ENCODE results near the gene TENT4B.
A peak's percentile ranks its signal among the peaks of the same experiment; 100 is the strongest.
"Not testable (repeated sequence)": the region's sequence is repeated elsewhere in the genome, so short reads cannot be mapped to it uniquely, and the experiment has no call there.

The TENT4B gene

DNA sequence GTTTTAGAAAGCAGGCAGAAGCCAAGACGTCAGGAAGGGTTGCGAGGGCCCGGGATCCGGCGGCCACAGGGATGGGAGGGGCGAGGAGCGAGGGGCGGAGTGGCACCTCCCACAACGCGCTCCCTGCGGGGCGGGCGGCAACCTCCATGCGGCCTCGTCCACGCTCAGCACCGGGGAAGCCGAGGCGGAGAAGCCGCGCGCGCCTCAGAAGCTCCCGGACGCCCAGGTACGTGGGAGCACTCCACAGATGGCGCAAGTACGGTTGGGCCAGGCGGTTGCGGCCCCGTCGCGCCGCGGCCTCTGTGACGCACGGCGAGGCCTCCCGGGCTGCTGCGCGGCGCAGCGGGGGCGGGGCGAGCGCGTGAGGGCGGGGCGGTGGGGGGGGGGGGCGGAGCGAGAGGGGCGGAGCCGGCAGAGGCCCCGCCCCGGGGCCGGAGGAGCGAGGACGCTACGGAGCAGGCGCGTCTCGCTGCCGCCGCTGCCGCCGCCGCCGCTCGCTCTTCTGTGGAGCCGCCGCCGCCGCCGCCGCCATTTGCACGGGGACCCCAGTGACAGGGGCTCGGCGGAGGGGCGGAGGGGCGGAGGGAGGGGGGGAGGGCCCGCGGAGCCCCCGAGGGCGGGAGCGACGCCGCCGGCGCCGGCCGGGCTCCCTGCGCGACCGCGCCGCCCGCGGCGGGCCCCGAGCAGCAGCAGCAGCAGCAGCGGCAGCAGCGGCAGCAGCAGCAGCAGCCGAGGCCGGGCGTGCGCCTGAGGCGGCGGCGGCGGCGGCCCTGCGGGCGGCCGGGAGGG, at the start of gene TENT4B:
TSS of gene TENT4B (plus strand) at position 500 of the 789 bp plus-strand sequence. CDS start 316 bp downstream, outside the sequence.
- DNase-seq, result peak; percentile 74

DNA sequence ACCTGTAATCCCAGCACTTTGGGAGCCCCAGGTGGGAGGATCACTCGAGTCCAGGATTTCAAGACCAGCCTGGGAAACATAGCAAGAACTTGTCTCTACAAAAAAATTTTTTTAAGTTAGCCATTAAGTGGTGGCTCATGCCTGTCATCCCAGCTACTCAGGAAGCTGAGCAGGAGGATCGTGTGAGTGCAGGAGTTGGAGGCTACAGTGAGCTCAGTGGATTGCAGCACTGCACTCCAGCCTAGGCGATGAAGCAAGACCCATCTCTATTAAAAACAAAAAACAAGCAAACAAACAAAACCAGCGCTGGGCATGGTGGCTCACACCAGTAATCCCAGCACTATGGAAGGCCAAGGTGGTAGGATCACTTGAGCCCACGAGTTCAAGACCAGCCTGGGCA, 49.3 kb upstream of the TENT4B start:
- no peak for DNase-seq

DNA sequence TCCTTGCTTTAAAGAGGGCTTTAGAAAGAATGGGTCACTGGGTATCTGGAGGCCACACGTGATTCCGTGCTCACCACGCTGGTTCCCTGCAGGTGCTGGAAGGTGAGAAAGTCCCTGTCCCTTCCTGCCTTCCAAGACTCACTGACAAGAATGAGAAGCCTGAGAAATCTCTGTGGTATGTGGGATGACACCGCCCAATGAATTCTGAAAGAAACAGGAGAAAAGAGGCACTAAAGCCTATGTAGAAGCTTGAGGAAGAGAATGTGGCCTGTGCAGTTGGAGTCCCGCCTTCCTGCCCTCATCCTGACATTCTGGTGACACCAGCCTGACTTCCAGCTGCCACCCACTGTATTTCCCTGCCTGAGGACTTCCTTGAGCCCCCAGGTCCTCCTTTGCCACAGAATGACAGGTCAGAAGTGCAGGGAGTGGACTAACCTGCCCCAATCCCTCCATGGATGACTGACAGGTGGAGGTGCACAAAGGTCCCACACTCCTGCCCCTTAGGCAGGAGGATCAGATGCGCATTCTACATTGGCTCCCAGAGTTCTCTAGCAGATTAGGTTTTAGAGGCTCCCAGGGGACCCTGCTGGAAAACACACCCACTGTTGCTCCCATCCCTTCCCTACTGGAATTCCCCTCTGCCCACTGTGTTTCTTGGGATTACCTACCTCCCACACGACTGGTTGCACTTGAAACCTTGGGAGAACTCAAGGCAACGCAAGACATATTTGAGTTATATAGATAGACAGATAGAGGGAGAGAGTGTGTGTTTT, 38.6 kb upstream of the TENT4B start:
- no peak for DNase-seq

DNA sequence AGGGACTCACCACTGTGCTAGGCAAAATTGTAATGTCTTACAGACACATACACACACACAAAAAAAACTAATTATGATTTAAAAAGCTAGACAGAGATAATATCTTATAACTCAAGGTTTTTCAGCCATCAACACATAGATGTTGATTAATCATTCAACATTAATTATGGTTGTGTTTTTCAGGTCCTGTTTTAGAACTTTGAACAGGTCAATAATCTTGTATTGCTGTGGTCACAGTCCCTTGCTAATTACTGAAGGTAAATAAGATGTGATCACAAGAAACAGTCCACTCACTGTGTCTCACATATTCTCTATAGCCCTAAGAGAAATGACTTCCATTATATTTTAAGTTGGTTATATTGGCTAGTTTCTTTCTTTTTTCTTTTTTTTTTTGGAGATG, 32.4 kb upstream of the TENT4B start:
- DNase-seq, result no peak

DNA sequence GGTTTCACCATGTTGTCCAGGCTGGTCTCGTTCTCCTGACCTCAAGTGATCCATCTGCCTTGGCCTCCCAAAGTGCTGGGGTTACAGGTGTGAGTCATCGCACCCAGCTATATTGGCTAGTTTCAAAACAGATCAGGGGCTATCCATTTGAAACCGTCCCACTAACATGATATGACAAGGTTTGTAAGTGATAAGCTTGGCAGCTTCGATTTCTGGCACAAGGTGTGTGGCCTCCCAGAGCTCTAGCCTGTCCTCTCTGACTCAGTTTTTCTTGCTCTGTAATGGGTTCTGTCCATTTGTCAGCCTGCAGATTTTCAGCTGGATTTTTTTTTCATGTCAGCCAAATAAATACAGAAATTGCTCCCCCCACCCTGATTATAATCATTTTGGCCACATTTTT, 31.8 kb upstream of the TENT4B start:
- no peak for DNase-seq

DNA sequence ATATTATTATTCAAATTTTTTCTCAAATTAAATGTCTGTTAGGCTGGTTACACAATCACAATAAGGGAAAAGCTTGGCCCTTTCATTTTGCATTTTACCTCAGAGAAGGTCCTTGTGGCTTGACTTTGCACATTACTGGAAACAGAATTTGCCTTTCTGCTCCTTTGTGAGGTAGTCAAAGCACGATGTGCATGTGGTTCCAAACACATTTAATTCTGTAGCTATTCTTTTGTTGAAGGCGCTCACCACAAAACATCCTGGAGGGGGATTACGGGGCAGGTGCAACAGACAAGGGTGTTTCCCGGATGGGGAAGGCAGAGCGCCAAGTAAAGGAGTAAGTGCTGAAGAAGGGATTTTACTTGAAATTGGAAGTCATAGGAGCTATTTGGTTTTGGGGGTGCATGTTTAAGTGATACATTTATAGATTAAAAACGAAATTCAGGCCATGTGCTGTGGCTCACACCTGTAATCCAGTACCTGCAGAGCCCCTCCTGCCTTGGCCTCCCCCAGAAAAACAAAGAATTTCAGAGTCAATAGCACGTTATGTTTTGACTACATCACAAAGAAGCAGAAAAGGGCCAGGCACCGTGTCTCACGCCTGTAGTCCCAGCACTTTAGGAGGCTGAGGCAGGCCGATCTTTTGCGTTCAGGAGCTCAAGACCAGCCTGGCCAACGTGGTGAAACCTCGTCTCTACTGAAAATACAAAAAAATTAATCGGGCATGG, 31.2 kb upstream of the TENT4B start:
- peak; percentile 50 for DNase-seq

DNA sequence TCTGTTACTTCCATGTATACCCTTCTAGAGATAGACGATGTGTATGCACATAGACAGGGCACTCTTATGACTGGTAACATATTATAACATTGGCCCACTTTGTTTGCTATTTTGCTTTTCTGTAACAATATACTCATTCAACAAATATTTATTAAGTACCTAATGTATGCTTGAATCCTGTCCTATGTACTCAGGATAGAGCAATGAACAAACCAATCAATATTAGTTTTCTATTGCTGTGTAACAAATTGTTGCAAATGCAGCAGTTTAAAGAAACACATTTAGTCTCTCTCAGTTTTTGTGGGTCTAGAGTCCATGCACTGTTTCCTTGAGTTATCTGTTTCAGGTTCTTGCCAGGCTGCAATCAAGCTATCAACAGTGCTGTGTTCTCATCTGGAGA, 29.7 kb upstream of the TENT4B start:
- no peak for DNase-seq

DNA sequence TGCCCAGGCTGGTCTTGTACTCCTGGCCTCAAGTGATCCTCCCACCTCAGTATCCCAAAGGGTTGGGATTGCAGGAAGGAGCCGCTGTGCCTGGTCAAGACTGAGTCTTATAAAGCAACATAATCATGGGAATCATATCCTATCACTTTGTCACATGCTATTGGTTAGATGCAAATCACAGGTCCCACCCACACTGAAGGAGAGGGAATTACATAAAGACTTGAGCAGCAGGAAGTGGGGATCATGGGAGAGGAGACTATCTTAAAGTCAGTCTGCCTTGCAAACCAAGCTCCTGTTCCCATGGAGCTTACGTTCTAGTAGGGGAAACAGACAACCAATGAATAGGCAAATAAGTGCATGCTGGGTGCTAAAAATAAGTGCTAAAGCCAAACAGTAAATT, 28.3 kb upstream of the TENT4B start:
- no peak for DNase-seq

DNA sequence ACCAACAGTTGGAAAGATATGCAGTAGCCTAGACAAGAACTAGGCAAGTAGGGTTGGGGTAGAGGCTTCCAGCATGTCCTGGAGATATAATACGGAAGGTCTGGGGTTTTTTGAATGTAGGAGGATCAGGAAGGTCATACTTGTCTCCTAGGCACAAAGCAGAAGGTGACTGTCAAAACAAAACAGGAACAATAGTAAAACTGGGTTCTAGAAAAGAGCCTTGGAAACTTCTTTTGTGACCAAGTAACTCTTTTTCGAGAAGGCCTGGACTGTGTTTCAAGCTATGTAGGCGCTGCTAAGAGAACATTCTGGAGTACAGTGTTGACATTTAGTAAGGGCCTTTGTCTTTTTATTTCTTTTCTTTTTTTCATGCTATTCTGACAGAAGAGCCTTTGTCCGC, 26.9 kb upstream of the TENT4B start:
- no peak for DNase-seq

DNA sequence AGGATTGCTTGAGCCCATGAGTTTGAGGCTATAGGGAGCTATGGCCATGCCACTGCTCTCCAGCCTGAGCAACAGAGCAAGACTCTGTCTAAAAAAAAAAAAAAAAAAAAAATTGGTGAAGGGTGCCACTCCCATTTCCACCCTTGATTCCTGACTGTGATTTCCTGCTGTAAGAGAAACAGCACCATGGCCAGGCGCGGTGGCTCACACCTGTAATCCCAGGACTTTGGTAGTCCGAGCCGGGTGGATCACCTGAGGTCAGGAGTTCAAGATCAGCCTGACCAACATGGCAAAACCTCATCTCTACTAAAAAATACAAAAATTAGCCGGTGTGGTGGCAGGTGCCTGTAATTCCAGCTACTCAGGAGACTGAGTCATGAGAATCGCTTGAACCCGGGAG, 20.5 kb upstream of the TENT4B start:
- DNase-seq, result not testable (repeated sequence)

DNA sequence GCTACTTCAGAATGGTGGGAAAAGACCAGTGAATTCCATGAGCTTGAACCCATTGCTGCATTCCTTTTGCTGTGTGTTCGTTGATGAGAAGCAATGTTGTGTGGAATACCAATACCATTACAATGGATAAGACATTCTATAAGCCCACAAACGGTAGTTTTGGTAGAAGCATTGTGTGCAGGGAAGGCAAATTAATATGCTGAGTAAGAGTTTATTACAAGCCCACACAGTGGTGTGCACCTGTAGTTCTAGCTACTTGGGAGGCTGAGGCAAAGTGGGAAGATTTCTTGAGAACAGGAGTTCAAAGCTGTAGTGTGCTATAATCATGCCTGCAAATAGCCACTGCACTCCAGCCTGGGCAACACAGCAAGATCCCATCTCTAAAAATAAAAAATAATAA, 19.9 kb upstream of the TENT4B start:
- DNase-seq, result no peak

DNA sequence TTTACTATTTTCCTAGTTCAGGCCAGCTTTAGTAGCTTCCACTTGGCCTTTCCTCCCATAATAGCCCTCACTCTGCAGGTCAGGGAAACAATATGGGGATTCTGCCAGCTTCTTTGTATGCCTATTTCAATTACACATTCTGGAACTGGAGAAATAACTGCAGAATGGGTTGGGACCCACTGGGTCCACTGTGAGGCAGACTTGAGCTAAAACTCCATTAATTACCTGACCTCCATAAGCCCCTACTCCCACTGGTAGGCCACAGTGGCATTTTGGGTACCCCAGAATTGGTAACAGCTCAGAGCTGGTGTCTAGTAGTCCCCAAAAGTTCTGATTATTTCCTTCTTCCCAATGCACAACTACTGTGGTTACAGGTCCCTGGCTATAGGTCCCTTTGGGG, 16.7 kb upstream of the TENT4B start:
- no peak for DNase-seq

DNA sequence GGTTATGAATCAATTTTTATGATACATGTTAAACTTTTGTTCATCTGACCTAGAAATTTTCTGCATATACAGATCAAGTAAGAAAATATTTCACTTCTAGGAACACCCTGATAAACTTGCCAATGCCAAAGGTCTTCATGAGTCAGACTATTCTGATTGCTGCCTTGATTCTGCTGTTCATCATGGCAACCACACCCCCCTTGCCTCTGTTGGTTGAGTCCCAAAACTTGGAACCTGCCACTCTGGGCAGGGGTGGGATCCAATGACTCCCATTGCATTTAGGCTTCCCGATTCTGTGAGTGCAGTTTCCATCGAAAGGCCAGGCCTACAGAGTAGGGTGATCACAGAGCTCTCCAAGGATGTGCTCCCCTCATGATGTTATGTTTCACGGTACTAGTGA, 15.8 kb upstream of the TENT4B start:
- DNase-seq, result no peak

DNA sequence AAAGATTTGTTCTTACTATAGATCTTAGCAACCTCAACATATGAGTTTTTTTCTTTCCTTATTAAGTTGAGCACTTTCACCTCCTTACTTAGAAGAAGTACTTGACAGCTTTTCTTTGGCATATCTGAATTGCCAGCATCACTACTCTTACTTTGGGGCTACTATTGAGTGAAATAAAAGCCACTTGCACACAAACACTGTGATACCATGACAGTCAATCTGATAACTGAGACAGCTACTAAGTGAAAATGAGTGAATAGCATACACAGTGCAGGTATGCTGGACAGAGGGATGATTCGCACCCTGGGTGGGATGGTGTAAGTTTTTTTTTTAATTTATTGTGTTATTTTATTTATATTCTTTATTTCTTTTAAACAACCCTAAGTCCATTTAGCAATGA, 13.5 kb upstream of the TENT4B start:
- no peak for DNase-seq

DNA sequence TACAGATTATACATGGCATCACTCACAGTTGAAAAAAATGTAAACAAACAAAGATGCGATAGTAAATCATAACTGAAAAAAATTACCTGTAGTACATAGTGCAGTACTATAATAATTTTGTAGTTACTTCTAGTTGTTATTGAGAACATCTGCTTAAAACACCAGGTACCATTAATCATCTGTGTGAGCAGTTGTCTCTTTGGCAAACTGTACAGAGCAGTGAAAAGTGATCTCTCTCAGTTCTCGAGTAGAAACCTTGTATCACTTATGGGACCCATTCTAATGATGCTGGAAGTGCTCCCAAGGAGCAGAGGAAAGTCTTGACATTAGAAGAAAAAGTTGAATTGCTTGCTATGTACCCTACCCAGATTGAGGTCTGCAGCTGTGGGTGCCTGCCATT, 8.9 kb upstream of the TENT4B start:
- DNase-seq, result no peak

DNA sequence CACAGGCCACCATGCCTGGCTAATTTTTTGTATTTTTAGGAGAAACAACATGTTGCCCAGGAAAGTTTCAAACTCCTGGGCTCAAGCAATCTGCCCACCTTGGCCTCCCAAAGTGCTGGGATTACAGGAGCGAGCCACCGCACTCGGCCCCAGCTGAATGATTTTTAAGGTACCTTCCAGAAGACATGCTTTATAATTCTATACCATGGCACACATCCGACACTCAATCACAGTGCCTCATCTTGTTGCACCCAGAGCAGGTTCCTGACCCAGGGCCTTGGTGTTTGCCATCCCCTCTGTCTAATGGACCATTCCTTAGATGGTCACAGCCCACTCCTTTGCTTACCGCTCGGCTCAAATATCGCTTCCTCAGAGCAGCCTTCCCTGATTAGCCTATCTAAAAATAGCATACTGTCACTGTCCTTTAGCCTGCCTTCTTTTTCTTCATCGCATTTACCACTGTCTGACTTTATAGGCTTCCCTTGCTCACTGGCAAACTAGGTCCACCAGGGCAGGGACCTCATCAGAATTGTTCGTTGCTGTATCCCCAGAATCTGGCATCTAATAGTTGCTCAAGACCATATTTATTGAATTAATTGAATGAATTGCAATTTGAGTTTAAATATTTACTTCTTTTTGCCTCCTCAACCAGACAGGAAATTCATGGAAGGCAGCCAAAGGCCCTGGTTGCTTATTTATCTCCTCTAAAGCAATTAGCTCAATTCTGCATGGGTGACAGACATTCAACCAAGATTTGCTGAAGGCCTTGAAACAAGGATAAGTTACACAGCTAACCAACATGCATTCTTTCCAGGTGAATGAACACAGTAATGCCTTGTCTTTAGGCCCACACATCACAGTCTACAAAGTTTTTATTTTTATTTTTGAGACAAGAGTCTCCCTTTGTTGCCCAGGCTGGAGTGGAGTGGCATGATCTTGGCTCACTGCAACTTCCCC, 6.3 kb upstream of the TENT4B start:
- DNase-seq, result peak; percentile 49

DNA sequence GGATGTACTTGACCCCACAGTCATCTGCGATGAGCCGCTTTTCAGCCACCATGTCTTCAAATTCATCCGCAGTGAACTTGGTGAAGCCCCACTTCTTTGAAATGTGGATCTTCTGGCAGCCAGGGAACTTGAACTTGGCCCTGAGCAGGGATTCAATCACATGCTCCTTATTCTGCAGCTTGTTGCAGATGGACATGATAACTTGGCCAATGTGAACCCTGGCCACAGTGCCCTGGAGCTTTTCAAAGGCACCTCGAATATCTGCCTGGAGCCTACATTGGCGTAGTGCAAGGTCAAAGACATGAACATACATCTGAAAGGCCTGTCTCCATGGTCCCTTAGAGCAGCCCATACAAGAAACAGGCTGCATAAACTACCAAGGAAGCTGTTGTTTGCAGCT, 1.8 kb upstream of the TENT4B start:
- DNase-seq, result no peak

DNA sequence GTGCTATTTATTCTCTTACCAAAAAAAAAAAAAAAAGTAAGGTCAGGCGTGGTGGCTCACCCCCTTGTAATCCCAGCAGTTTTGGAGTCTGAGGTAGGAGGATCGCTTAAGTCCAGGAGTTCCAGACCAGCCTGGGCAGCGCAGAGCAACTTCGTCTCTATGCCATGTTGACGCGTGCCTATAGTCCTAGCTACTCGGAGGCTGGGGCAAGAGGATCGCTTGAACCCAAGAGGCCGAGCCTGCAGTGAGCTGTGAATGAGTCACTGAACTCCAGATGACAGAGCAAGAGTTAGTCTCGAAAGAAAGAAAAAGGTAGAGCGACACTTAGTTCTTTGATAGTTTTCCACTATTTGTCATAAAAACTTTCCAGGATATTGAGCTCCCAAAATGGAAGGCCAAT, 1.4 kb upstream of the TENT4B start:
- no peak for DNase-seq

DNA sequence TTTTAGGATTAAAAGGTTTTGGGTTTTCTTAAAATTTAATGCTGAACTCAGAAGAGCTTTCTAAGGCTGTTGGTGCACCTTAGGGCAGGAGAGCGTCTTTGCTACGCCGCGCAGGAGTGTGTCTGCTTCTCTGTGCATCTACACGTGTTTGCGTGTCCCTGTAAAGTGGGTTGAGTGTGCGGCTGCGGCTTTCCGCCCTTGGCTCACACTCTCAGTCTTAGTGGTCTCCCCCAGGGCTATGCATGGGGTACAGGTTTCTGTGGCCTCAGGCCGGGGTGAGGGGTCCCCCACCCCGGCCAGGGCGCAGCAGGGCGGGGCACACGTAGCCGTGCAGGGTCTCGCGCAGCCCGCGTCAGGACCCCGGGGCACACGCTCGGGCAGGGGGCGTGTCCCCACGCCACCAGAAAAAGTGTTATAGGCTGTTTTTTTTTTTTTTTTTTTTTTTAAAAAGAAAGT, 727 bp upstream of the TENT4B start:
- DNase-seq, result no peak

DNA sequence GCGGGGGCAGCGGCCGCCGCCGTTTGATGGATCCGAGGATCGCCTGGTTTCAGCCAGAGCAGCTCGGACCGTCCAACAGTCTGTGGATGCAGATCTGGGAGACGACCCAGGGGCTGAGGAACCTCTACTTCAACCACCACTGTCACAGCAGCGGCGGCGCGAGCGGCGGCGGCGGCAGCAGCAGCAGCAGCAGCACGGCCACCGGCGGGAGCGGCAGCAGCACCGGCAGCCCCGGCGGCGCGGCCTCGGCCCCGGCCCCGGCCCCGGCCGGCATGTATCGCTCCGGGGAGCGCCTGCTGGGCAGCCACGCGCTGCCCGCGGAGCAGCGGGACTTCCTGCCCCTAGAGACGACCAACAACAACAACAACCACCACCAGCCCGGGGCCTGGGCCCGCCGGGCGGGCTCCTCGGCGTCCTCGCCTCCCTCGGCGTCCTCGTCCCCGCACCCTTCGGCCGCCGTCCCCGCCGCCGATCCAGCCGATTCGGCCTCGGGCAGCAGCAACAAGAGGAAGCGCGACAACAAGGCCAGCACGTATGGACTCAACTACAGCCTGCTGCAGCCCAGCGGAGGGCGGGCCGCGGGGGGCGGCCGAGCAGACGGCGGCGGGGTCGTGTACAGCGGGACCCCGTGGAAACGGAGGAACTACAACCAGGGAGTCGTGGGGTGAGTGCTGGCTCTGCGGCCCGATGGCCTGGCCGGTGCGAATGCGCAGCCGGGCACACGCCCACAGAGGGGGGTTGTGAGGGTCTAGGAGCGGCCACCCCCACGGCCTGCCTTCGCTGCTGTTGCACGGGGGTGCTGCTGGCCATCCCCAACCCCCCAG, 702 bp downstream of the TENT4B start:
- DNase-seq, result no peak

DNA sequence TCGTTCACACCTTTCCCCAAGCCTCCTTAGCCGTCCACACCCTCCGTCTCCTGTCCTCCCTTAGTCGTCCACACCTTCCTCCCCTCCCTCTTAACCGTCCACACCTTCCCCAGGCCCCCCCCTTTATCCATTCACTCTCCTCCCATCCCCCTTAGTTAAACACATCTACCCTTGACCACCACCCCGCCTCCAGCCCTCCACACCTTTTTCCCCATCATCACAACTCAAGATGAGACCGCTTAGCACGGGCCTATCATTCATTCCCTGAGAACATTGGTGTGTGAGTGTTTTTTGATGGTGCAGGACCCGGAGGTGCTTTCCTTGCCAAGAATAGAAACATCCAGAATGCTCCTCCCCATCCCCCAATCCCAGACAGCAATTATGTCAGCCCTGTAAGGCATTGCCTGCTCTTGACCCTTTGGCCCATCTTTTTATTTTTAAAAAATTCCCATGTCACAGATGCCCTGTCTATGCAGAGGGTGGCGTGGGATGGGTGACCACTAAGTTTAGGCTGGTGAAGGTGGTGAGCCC, 1.4 kb downstream of the TENT4B start:
- no peak for DNase-seq

Data from COR-L47 (cell line).